OCI-LY7 (cell line): Measurements from ENCODE around the gene PBX1. TPM values are rescaled to one million over a fixed set of nuclear protein-coding genes. Genes with fewer than 3 reads are reported as not detected.

ENCODE experiments used
- BruUV-seq: library from RNA; stranded (reverse); fragments of 400-500 nt; replicated peaks from 2 replicates; lab custom pipeline; 2021; lab: Mats Ljungman, UMichigan
- CTCF ChIA-PET: fragments of 300-600 bp; sonication (Branson Sonifier 250); formaldehyde crosslinking; loops from one replicate; lab custom pipeline; 2022; ENCODE audit warnings: antibody characterized with exemption; ENCODE audit not compliant: unreplicated experiment; lab: Charles Lee
- POLR2A ChIA-PET: fragments of 300-600 bp; sonication (Branson Sonifier 250); formaldehyde crosslinking; loops from one replicate; lab custom pipeline; 2022; ENCODE audit warnings: antibody characterized with exemption; lab: Charles Lee
- DNase-seq: peaks from one replicate; pipeline ENCODE4 v3.0.0-alpha.2; 2015; ENCODE audit warnings: low spot score
- H2AFZ ChIP-seq: fragments of 200-600 bp; sonication (generic), shearing (Covaris generic); 2 replicates; pipeline ENCODE4 v1.6.1; 2014; ENCODE audit warnings: mild to moderate bottlenecking, antibody characterized with exemption, low read length, moderate library complexity
- H3K27ac ChIP-seq: fragments of 200-600 bp; sonication (generic); 2 replicates; pipeline ENCODE4 v1.5.1; 2014; ENCODE audit warnings: mixed run types, low read depth, mild to moderate bottlenecking, moderate library complexity, low read length, inconsistent platforms; ENCODE audit not compliant: poor library complexity, severe bottlenecking
- H3K36me3 ChIP-seq: fragments of 200-600 bp; sonication (generic); 2 replicates; pipeline ENCODE4 v1.6.1; 2014; ENCODE audit warnings: mild to moderate bottlenecking, antibody characterized with exemption, low read length, moderate library complexity, mixed read lengths; ENCODE audit not compliant: insufficient read depth
- H3K4me1 ChIP-seq: fragments of 200-600 bp; sonication (generic); 2 replicates; pipeline ENCODE4 v1.5.1; 2014; ENCODE audit warnings: mild to moderate bottlenecking, low read length; ENCODE audit not compliant: insufficient read depth, poor library complexity, severe bottlenecking
- H3K4me2 ChIP-seq: fragments of 200-600 bp; sonication (generic); 2 replicates; pipeline ENCODE4 v1.6.1; 2014; ENCODE audit warnings: mild to moderate bottlenecking, low read length
- H3K4me3 ChIP-seq: fragments of 200-600 bp; sonication (generic); 2 replicates; pipeline ENCODE4 v1.5.1; 2014; ENCODE audit warnings: mild to moderate bottlenecking, low read depth, low read length; ENCODE audit not compliant: poor library complexity, severe bottlenecking
- H3K79me2 ChIP-seq: fragments of 200-600 bp; sonication (generic); 2 replicates; pipeline ENCODE4 v1.6.1; 2016; ENCODE audit warnings: low read depth, mild to moderate bottlenecking, low read length, moderate library complexity, mixed read lengths; ENCODE audit not compliant: insufficient read depth
- H3K9me2 ChIP-seq: fragments of 200-600 bp; sonication (generic); 2 replicates; pipeline ENCODE4 v1.6.1; 2016; ENCODE audit warnings: mild to moderate bottlenecking, low read length, mixed read lengths; ENCODE audit not compliant: insufficient read depth
- H3K9me3 ChIP-seq: fragments of 200-600 bp; sonication (generic); 2 replicates; pipeline ENCODE4 v1.6.1; 2014; ENCODE audit warnings: mild to moderate bottlenecking, mixed run types, low read length, mixed read lengths
- H4K20me1 ChIP-seq: fragments of 200-600 bp; sonication (generic); 2 replicates; pipeline ENCODE4 v1.6.1; 2014; ENCODE audit warnings: mild to moderate bottlenecking, antibody characterized with exemption, low read length, moderate library complexity, mixed read lengths; ENCODE audit not compliant: insufficient read depth
- CTCF ChIP-seq: fragments of 200-600 bp; sonication (generic); conservative IDR thresholded peaks from 2 replicates; pipeline ENCODE4 v1.5.1; 2014; ENCODE audit warnings: mild to moderate bottlenecking, antibody characterized with exemption, low read length, moderate library complexity, mixed read lengths
- EZH2phosphoT487 ChIP-seq: fragments of 200-600 bp; sonication (generic); IDR thresholded peaks from 2 replicates; pipeline ENCODE4 v1.6.1; 2018; ENCODE audit warnings: low read depth, borderline replicate concordance, mild to moderate bottlenecking, mixed run types, antibody characterized with exemption, low read length, moderate library complexity, mixed read lengths
- intact Hi-C: fragments of 100-400 bp; cut with micrococcal nuclease; formaldehyde crosslinking; loops from one replicate; pipeline ENCODE4 v1.10.0; 2022; ENCODE audit not compliant: unreplicated experiment
- total RNA-seq, 2 experiments: library from RNA; depleted of rRNA in 1 of 2; stranded (reverse); fragments of >200 nt in 1 of 2; shearing (Covaris generic) in 1 of 2; gene quantifications; 2 replicates each; pipeline ENCODE4 v1.2.3, GENCODE V29; 2014 to 2022

Gene PBX1
- total RNA-seq, 2 experiments from 2014 or later: not detected

GRCh38 chr1:164843743-164844500 is 284.9 kb downstream of the PBX1 start:
- ChIA-PET CTCF (no interaction called here), POLR2A (interaction anchor here (0.7 kb wide), 1 partner anchor 1336 kb away, joined by 3 read pairs; no protein-coding TSS in a partner anchor)
- no peaks in the 10 kb centered on the region for H3K4me1 ChIP-seq
- no peak overlapping the region for H3K4me2 ChIP-seq
- no TSS peak for BruUV-seq
- TF ChIP-seq EZH2phosphoT487 (no peak), CTCF (no peak)
- H3K27ac ChIP-seq: no peak overlapping the region
- no peaks in the 10 kb centered on the region for H3K79me2 ChIP-seq
- no peaks in the 10 kb centered on the region for H3K9me2 ChIP-seq
- no peak for DNase-seq
- no peak overlapping the region for H3K4me3 ChIP-seq
- no peaks in the 10 kb centered on the region for H3K9me3 ChIP-seq
- H3K36me3 ChIP-seq: no peaks in the 10 kb centered on the region
- intact Hi-C loops: no loop called here
- no peak overlapping the region for H2AFZ ChIP-seq
- no peaks in the 10 kb centered on the region for H4K20me1 ChIP-seq

GRCh38 chr1:164846731-164847691 is 288.0 kb downstream of the PBX1 start:
- H3K9me3 ChIP-seq: no peaks in the 10 kb centered on the region
- no peak overlapping the region for H3K4me3 ChIP-seq
- intact Hi-C loops: no loop called here
- no peaks in the 10 kb centered on the region for H3K79me2 ChIP-seq
- ChIA-PET CTCF (no interaction called here), POLR2A (no interaction called here)
- no peaks in the 10 kb centered on the region for H3K4me1 ChIP-seq
- no TSS peak for BruUV-seq
- H4K20me1 ChIP-seq: no peaks in the 10 kb centered on the region
- H2AFZ ChIP-seq: no peak overlapping the region
- no peak for DNase-seq
- no peak overlapping the region for H3K4me2 ChIP-seq
- H3K36me3 ChIP-seq: no peaks in the 10 kb centered on the region
- no peaks in the 10 kb centered on the region for H3K9me2 ChIP-seq
- no peak overlapping the region for H3K27ac ChIP-seq
- TF ChIP-seq CTCF (no peak), EZH2phosphoT487 (no peak)
